Uterus (tissue), 4 donors: ENCODE data around the gene SNX9. TPM values are rescaled to one million over a fixed set of nuclear protein-coding genes. Genes with fewer than 3 reads are reported as not detected.

ENCODE experiments used
- DNase-seq, 2 donors: peaks; one replicate each; pipeline ENCODE4 v3.0.0-alpha.2; 2019 to 2020
- H3K27ac ChIP-seq, 2 donors: fragments of 200-600 bp; sonication (generic); 1 replicate in 1 of 2; 2 replicates in 1 of 2; pipeline ENCODE4 v1.5.1; 2016 to 2018
- H3K27me3 ChIP-seq, 2 donors: fragments of 200-600 bp; sonication (generic); one replicate each; pipeline ENCODE4 v1.5.1; 2018 to 2019; ENCODE audit warnings: control low read depth in 1 of 2
- H3K36me3 ChIP-seq, 2 donors: fragments of 200-600 bp; sonication (generic); one replicate each; pipeline ENCODE4 v1.5.1; 2019; ENCODE audit warnings: control low read depth in 1 of 2
- H3K4me1 ChIP-seq, 2 donors: fragments of 200-600 bp; sonication (generic); one replicate each; pipeline ENCODE4 v1.5.1; 2018 to 2019; ENCODE audit warnings: control low read depth in 1 of 2
- H3K4me3 ChIP-seq, 2 donors: fragments of 200-600 bp; sonication (generic); 1 replicate in 1 of 2; 2 replicates in 1 of 2; pipeline ENCODE4 v1.5.1; 2018 to 2019; ENCODE audit warnings: mild to moderate bottlenecking in 1 of 2
- H3K9me3 ChIP-seq, 2 donors: fragments of 200-600 bp; sonication (generic); one replicate each; pipeline ENCODE4 v1.5.1; 2019; ENCODE audit warnings: control low read depth in 1 of 2
- CTCF ChIP-seq, 4 experiments: fragments of 200-600 bp in 2 of 4; fragments of 450-650 bp in 2 of 4; sonication (generic) in 2 of 4; IDR thresholded peaks; one replicate each; pipeline ENCODE4 v1.5.1; 2016 to 2019; ENCODE audit warnings: antibody characterized with exemption in 4 of 4, mild to moderate bottlenecking in 2 of 4, moderate library complexity in 1 of 4
- POLR2A ChIP-seq, 2 donors: fragments of 450-650 bp; IDR thresholded peaks; one replicate each; pipeline ENCODE4 v1.6.1; 2016; ENCODE audit warnings: antibody characterized with exemption in 2 of 2, mild to moderate bottlenecking in 1 of 2, moderate library complexity in 1 of 2
- intact Hi-C: fragments of 100-400 bp; cut with DNase I; formaldehyde crosslinking; loops from one replicate; pipeline ENCODE4 v1.15.1; 2023; ENCODE audit warnings: low total_unique reads
- small RNA-seq: library from RNA; depleted of rRNA; stranded (forward); fragments of <200 nt; gene quantifications from one replicate; pipeline ENCODE3, GENCODE V24; 2016
- total RNA-seq, 4 donors: library from RNA; depleted of rRNA in 3 of 4; stranded (reverse); fragments of >200 nt in 3 of 4; gene quantifications; one replicate each; pipeline versions ENCODE4 v1.1.0 to v1.2.4, GENCODE V29; 2014 to 2023
- donor health status: DM: yes; HTN: yes; CAD: no.

The SNX9 gene
- total RNA-seq, 4 donors from 2014 or later: 31.0 to 65.9 (median 50.5) TPM

DNA sequence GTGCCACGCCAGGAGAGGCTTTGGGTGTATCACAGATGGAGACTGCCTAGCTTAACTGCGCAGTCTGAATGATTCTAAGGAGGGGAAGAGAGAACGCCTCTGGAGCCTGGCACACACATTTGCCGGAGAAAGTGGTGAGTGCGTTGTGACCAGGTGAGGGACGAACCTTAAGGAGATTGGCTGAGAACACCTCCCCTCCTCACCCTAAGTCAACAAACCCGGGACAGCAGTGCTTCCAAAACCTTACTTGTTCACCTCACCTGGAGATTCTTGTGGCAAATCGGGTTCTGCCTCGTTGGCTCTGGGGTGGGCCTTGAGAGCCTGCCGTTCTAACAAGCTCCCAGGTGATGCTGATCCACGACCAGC, 168.0 kb downstream of the SNX9 start:
- no peak for TF ChIP-seq CTCF (IDR thresholded peaks at IDR 0.05)
- TF ChIP-seq POLR2A (IDR thresholded peaks at IDR 0.05): no peak
- H3K4me3 ChIP-seq: no peak overlapping the region
- intact Hi-C loops: no loop called here
- DNase-seq: peak in 1 of 2 donors; percentile 4
- H3K27ac ChIP-seq: peak overlapping the region; percentile 66 to 69
- H3K9me3 ChIP-seq: no peaks in the 10 kb centered on the region
- peaks cover 0 to 12% of the 10 kb centered on the region in 2 donors for H3K4me1 ChIP-seq
- no peaks in the 10 kb centered on the region for H3K36me3 ChIP-seq
- H3K27me3 ChIP-seq: no peaks in the 10 kb centered on the region

- intact Hi-C loops: no loop called here
- no peak for DNase-seq
- no peak overlapping the region for H3K4me3 ChIP-seq
- H3K36me3 ChIP-seq: no peaks in the 10 kb centered on the region
- H3K27ac ChIP-seq: no peak overlapping the region
- no peaks in the 10 kb centered on the region for H3K27me3 ChIP-seq
- peaks cover 0 to 12% of the 10 kb centered on the region in 2 donors for H3K4me1 ChIP-seq
- TF ChIP-seq POLR2A (IDR thresholded peaks at IDR 0.05) (no peak), CTCF (IDR thresholded peaks at IDR 0.05) (no peak)
- H3K9me3 ChIP-seq: no peaks in the 10 kb centered on the region
Measured at GRCh38 chr6:157993076-157993475, 170.0 kb downstream of the SNX9 start.

GRCh38 chr6:157994125-157994795, 171.2 kb downstream of the SNX9 start:
- no peak for DNase-seq
- TF ChIP-seq CTCF (IDR thresholded peaks at IDR 0.05) (no peak), POLR2A (IDR thresholded peaks at IDR 0.05) (no peak)
- peaks cover 0 to 12% of the 10 kb centered on the region in 2 donors for H3K4me1 ChIP-seq
- no peak overlapping the region for H3K27ac ChIP-seq
- intact Hi-C loops: no loop called here
- no peaks in the 10 kb centered on the region for H3K9me3 ChIP-seq
- no peak overlapping the region for H3K4me3 ChIP-seq
- H3K36me3 ChIP-seq: no peaks in the 10 kb centered on the region
- no peaks in the 10 kb centered on the region for H3K27me3 ChIP-seq

Small RNA genes lying within 50 kb of the gene (small RNA-seq; reads per million reads assigned to genes)
- gene HSPE1P26 (not detected), gene RNU6-786P (not detected)

Other genes starting within 250 kb of the SNX9 start
- 10 to 100 TPM in 2 of 4 donors, 1 to 10 TPM in 2; 9.5 to 32.2 (median 13.5) TPM for gene SYNJ2, start 158.6 kb downstream of the SNX9 start, total RNA-seq